Right kidney (tissue), 9 donors: ENCODE measurements around the gene PRCP.
A peak's percentile ranks its signal among the peaks of the same experiment; 100 is the strongest.
"Not testable (repeated sequence)": the region's sequence is repeated elsewhere in the genome, so short reads cannot be mapped to it uniquely, and the experiment has no call there.

ENCODE experiments used
- DNase-seq: peaks from one replicate; pipeline ENCODE4 v3.0.0-alpha.2; 2016
- long read RNA-seq, 8 donors: transcript quantifications; one replicate each; lab custom pipeline, GENCODE V29; 2026

Gene PRCP
- long read RNA-seq, donor 1, full-length matches to known transcripts = 123 of 135 reads
- long read RNA-seq, donor 1, partial matches to known transcripts = 12 of 135 reads
- long read RNA-seq, donor 1, other reads (novel, unspliced or antisense) = 0 of 135 reads
- long read RNA-seq, donor 2, full-length matches to known transcripts = 54 of 54 reads
- long read RNA-seq, donor 2, partial matches to known transcripts = 0 of 54 reads
- long read RNA-seq, donor 2, other reads (novel, unspliced or antisense) = 0 of 54 reads
- long read RNA-seq, donor 3, full-length matches to known transcripts = 72 of 72 reads
- long read RNA-seq, donor 3, partial matches to known transcripts = 0 of 72 reads
- long read RNA-seq, donor 3, other reads (novel, unspliced or antisense) = 0 of 72 reads
- long read RNA-seq, donor 4, full-length matches to known transcripts = 100 of 107 reads
- long read RNA-seq, donor 4, partial matches to known transcripts = 7 of 107 reads
- long read RNA-seq, donor 4, other reads (novel, unspliced or antisense) = 0 of 107 reads
- long read RNA-seq, donor 5, full-length matches to known transcripts = 105 of 111 reads
- long read RNA-seq, donor 5, partial matches to known transcripts = 6 of 111 reads
- long read RNA-seq, donor 5, other reads (novel, unspliced or antisense) = 0 of 111 reads
- long read RNA-seq, donor 6, full-length matches to known transcripts = 73 of 84 reads
- long read RNA-seq, donor 6, partial matches to known transcripts = 11 of 84 reads
- long read RNA-seq, donor 6, other reads (novel, unspliced or antisense) = 0 of 84 reads
- long read RNA-seq, donor 7, full-length matches to known transcripts = 126 of 139 reads
- long read RNA-seq, donor 7, partial matches to known transcripts = 13 of 139 reads
- long read RNA-seq, donor 7, other reads (novel, unspliced or antisense) = 0 of 139 reads
- long read RNA-seq, donor 8, full-length matches to known transcripts = 92 of 110 reads
- long read RNA-seq, donor 8, partial matches to known transcripts = 18 of 110 reads
- long read RNA-seq, donor 8, other reads (novel, unspliced or antisense) = 0 of 110 reads

DNA sequence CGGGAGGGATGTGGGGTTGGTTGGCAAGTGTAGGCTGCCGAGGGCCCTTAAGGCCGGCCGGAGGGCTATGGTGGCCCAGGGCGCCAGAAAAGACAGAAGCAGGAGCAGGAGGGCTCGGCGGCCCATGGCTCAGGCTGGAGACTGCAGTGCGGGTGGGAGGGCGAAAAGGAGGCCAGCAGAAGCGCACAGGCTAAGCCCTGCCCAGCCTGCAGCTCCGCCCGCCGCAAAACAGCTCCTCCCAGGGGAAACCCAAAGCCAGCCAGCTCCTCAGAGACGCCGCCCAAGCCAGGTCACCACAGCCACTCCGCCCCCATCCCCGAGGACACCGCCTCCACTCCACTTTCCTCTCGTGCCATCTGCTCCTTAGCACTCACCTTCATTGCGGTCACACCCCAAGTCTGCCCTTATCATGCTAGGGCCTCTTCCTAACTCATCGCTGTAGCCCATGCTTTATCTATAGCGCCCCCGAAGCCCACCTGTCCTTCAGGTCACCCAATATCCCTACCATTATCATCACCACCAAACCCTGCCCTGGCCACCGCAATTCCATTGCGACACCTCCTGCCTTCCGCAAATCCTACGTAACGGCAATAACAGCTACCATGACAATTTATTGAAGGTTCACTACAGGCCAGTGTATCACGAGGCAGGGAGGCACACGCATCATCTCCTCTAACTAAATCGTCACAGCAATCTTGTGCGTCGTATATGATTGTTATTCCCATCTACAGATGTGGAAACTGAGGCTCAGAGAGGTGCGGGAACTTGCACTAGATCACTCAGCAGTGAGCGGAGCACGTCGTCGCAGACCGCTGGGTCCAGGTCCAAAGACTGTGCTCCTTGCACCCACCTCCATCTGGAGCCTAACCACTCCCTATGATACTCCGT is at the start of gene PRCP:
Gene PRCP (minus strand): TSS at position 154 of the 888 bp plus-strand sequence. CDS start 28 bp downstream, at position 126.
- peak; percentile 83 for DNase-seq

DNA sequence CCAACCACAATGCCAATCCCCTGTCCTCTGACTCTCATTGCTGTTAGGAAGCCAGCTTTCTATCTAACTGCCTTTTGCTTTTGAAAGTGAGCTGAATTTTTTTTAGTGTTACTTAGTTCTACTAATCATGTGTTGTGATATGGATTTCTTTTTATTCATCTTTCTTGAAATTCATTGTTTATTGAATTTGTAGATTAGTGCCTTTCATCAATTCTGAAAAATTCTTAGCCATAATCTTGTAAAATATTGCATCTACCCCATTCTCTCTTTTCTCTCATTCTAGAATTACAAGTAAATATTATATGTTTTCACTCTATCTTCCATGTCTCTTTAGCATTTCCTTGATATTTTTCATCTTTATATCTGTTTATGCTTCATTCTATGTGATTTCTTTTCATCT is 49.1 kb upstream of the PRCP start:
- DNase-seq = no peak

DNA sequence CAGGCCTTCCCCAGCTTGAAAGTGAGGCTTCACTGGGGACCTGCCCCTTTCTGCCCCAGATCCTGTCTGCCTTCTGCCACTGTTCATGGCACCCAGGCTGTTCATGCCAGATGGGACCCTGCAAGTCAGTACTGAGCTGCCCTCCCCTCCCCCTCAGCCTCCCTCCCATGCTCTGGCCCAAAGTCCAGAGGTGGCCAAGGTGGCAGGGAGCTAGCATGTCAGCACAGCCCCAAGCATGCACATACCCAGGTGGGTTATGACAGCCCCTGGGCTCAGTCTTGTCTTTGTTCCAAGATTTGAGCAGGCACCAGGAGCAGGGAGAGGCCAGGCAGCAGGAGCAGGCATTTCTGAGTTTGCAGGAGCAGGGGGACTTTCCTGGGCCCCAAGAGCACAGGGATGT is 45.5 kb upstream of the PRCP start:
- no peak for DNase-seq

- DNase-seq = not testable (repeated sequence)
Measured at GRCh38 chr11:82945041-82945440, 44.8 kb upstream of the PRCP start.

DNA sequence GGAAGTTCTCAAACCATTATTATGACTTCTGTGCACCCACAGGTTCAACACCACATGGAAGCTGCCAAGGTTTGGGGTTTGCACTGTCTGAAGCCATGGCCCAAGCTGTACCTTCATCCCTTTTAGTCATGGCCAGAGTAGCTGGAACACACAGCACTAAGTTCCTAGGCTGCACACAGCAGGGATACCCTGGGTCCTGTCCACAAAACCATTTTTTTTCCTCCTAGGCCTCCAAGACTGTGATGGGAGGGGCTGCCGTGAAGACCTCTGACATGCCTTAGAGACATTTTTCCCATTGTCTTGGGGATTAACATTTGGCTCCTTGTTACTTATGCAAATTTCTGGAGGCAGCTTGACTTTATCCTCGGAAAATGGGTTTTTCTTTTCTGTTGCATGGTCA is 44.0 kb upstream of the PRCP start:
- DNase-seq = no peak

DNA sequence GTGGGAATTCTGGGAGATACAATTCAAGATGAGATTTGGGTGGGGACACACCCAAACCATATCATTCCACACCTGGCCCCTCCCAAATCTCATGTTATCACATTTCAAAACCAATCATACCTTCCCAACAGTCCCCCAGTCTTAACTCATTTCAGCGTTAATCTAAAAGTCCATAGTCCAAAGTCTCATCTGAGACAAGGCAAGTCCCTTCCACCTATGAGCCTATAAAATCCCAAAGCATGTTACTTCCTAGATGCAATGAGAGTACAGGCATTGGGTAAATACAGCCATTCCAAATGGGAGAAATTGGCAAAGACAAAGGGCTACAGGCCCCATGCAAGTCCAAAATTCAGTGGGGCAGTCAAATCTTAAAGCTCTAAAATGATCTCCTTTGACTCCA is 43.2 kb upstream of the PRCP start:
- not testable (repeated sequence) for DNase-seq

DNA sequence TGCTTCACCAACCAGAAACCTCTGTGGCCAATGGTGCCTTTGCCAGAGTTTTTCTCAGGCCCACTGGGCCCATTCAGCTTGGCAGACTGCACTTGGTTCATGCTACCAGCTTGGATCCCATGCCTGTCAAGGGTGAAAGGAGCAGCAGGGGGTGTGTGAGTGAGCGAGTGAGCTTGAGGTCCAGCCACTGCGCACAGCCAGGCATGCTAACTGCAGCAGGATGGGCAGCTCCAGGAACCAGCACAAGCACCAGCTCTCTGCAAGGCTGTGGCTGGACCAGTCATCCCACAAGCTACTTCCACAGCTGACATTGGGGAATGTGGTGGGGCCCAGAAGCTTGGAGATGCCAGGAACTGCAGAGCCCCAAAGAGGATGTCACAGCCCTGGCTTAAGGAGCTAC is 42.1 kb upstream of the PRCP start:
- DNase-seq = no peak

DNA sequence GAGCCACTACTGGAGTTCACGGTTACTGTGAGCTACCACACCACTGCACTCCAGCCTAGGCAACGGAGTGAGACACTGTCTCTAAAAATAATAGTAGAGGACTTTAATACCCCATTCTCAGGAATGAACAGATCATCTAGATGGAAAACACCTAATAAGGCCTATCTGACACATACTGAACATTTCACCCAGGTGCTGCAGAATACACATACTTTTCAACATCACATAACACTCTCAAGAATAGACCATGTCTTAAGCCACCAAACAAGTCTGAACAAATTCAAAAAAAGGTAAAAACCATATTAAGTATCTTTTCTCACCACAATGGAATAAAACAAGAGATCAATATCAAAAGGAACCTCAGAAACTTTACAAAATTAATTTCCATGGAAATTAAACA is 39.2 kb upstream of the PRCP start:
- DNase-seq = no peak

DNA sequence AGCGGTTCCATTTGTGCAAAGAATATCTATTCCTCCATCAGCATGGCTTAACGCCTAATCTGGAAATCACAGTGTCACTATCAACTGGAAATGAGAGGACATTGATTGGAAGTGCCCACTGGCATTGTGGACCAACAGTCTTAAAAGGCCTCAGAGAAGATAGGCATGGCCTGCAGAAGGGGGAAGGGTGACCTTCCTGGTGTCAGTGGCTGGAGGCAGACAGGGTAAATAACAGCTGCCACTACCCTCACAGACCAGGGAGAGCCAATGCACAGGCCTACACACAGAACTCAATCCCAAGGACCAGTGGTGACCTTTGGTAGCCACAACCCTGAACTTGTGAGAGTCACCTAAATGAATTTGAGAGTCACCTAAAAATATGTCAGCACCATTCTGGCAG is 37.3 kb upstream of the PRCP start:
- no peak for DNase-seq

DNA sequence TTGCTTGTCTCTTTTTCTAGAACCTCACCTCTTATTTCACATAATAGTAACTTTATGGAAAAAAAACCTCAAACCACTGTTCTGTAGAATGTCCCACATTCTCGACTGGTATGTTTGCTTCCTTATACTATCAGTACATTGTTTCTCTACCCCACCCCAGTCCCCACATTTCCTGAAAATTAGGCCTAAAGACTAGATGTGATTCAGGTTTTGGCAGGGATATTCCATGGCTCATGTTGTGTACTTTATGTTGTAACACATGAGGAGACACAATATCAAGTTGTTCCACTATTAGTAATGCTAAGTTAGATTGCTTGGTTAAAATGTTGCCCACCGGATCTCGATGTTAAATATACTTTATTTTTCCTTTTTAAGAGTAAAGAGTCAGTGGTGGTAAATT is 36.0 kb upstream of the PRCP start:
- DNase-seq = no peak

DNA sequence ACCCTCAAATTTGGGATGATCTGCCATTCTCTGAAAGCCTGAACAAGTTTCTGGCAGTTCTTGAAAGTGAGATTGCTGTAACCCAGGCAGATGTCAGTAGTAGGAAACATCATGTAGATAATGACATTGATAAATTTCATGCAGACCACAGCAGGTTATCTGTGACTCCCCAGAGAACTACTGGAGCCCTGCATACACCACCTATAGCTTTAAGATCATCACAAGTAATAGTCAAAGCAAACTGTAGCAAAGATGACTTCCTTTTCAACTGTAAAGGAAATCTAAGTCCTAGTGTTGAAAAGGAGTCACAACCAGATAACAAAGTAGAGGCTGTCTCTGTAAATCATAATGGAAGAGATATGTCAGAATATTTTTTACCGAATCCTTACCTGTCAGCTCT is 32.3 kb upstream of the PRCP start:
- DNase-seq = no peak

- no peak for DNase-seq
Measured at GRCh38 chr11:82930734-82931133, 30.5 kb upstream of the PRCP start.

DNA sequence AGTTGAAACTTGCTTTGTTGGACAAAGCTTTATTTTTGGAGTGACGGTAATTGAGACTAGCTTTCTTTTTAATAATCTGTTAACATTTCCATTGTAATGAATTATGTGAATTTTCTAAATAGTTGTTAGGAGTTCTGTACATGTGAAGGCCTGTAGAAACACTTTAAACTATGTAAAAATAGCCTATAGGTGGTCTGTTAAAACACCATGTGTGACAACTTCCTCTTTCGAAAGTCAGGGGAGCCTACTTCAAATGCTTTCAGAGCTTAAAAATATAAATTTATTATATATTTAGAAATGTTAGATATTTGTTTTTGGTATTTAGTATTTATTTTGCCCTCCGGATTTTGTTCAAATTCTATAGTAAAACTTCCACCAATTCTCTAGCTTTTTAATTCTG is 30.0 kb upstream of the PRCP start:
- DNase-seq = no peak

DNA sequence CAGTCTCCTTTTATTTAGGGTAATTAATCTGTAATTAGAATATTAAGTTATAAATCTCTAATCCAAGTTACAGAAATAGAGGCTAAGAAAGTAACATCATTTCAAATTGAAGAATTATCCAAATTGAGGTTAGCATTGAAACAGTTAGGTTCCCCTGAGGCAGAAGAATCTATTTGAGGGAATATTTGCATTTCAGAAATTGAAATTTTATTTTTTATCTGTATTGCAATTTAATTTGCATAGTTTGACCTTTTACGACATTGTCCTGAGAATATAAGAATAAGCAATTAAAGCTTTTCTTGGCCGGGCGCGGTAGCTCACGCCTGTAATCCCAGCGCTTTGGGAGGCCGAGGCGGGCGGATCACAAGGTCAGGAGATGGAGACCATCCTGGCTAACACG is 28.9 kb upstream of the PRCP start:
- no peak for DNase-seq

DNA sequence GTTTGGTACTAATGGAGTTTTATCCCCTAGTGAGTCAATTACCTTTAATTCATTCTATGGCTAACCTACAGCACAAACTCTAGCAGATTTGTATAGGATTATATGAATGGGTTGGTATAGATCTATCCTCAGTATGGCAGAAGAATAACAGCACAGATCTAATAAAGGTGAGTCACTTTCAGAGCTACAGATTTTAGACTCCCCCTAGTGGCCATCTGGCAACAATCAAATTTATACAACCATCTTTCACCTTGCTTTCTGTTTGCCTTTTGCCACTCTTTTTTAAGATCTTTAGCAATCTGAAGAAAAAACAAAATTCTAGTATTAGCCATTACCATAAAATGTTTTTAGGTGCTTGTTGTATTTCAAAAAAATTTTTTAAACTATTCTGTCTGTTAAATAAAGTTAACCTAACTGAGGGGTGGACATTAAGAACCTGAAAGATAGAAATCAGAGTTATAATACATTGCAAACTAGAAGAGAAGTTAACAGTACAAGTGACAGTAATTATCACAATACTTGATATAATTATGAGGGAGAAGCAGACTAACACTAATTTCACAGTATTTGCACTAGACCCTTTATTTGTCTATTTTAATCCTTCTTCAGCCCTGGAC is 27.1 kb upstream of the PRCP start:
- no peak for DNase-seq

DNA sequence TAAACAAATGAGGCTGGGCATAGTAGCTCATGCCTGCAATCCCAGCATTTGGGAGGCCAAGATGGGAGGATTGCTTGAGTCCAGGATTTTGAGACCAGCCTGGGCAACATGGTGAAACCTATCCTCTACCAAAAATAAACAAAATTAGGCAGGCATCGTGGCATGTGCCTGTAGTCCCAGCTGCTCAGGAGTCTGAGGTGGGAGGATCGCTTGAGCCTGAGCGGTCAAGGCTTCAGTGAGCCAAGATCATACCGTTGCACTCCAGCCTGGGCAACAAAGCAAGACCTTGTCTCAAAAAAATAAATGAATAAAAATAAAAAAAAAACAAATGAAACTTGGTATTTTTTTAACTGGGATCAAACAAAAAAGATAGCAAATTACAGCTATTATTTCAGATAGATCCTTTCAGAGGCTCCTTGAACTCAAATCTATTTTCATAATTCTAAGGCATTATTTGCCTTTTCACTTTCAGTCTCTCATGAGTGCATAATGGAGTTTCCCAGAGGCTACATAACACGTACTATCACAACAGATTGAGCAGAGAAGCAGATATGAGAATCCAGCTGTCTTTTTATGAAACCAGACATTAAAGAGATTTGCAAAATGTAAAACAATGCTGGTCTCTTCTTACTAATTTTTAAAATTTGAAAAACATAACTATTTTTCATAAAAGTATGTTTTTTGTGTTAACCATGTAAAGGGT is 24.4 kb upstream of the PRCP start:
- DNase-seq = no peak

DNA sequence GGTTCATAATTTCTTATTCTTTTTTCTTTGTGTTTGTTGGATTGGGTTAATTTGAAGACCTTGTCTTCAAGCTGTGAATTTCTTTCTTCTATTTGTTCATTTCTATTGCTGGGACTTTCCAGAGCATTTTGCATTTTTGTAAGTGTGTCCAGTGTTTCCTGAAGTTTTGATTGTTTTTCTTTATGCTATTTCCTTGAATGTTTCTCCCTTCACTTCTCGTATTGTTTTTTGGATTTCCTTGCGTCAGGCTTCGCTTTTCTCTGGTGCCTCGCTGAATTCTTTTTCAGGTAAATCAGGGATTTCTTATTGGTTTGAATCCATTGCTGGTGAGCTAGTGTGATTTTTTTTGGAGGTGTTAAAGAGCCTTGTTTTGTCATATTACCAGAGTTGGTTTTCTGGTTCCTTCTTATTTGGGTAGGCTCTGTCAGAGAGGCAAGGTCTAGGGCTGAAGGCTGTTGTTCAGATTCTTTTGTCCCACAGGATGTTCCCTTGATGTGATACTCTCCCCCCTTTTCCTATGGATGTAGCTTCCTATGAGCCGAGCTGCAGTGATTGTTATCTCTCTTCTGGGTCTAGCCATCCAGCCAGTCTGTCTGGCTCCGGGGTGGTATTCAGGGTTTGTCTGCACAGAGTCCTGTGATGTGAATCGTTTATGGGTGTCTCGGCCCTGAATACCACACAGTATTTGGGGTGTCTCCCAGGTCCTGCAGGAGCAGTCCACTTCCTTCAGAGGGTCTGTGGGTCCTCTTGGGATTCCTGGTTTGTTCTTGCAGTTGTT is 22.4 kb upstream of the PRCP start:
- DNase-seq = not testable (repeated sequence)

DNA sequence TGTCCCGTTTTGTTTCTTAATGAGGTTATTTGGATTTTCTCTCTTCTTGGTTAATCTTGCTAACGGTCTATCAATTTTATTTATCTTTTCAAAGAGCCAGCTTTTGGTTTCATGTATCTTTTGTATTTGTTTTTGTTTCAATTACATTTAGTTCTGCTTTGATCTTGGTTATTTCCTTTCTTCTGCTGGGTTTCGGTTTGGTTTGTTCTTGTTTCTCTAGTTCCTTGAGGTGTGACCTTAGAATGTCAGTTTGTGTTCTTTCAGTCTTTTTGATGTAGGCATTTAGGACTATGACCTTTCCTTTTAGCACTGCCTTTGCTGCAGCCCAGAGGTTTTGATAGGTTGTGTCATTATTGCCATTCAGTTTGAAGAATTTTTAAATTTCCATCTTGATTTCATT is 20.0 kb upstream of the PRCP start:
- DNase-seq = not testable (repeated sequence)

GRCh38 chr11:82919786-82920185 is 19.6 kb upstream of the PRCP start:
- DNase-seq = not testable (repeated sequence)

- DNase-seq = no peak
Measured at GRCh38 chr11:82909015-82909640, 8.9 kb upstream of the PRCP start.
